ENCODE measurements around the gene PUM1. TPM values are rescaled to one million over a fixed set of nuclear protein-coding genes. Genes with fewer than 3 reads are reported as not detected.

Gene PUM1
- total and polyA plus RNA-seq, 2 donors (not counting 1 experiment from before 2014, with no cell fraction given), result 59.3 to 70.5 TPM

- Histone ChIP-seq H3K4me3 (replicated peaks in 1 of 4; ENCODE audit: control extremely low read depth in 1 of 4, insufficient read depth in 1 of 4, low read depth in 3 of 4, low read length in 4 of 4) (no peak overlapping the region), H3K79me2 (ENCODE audit: control insufficient read depth, insufficient read depth, low read length) (peaks cover 2% of the 10 kb centered on the region), H3K36me3 (ENCODE audit: control insufficient read depth, insufficient read depth, low read length) (no peaks in the 10 kb centered on the region), H3K4me1 (ENCODE audit: control insufficient read depth, extremely low read depth, insufficient read depth, low read length) (peaks cover 16% of the 10 kb centered on the region), H4K20me1 (ENCODE audit: control insufficient read depth, extremely low read depth, insufficient read depth, low read length) (no peaks in the 10 kb centered on the region), H3K4me2 (ENCODE audit: extremely low read depth, insufficient read depth, low read length) (peak overlapping the region; percentile 38), H3K9ac (ENCODE audit: insufficient read depth, low read length) (peak overlapping the region; percentile 46), H3K9me3 (ENCODE audit: control insufficient read depth, insufficient read depth, low read depth, low read length) (no peaks in the 10 kb centered on the region), H2AFZ (ENCODE audit: low read length) (no peak overlapping the region), H3K27ac (ENCODE audit: insufficient read depth, low read length) (peak overlapping the region; percentile 39), H3K27me3 (ENCODE audit: control insufficient read depth, insufficient read depth, low read length) (no peaks in the 10 kb centered on the region)
- TF ChIP-seq, protein P1, sequence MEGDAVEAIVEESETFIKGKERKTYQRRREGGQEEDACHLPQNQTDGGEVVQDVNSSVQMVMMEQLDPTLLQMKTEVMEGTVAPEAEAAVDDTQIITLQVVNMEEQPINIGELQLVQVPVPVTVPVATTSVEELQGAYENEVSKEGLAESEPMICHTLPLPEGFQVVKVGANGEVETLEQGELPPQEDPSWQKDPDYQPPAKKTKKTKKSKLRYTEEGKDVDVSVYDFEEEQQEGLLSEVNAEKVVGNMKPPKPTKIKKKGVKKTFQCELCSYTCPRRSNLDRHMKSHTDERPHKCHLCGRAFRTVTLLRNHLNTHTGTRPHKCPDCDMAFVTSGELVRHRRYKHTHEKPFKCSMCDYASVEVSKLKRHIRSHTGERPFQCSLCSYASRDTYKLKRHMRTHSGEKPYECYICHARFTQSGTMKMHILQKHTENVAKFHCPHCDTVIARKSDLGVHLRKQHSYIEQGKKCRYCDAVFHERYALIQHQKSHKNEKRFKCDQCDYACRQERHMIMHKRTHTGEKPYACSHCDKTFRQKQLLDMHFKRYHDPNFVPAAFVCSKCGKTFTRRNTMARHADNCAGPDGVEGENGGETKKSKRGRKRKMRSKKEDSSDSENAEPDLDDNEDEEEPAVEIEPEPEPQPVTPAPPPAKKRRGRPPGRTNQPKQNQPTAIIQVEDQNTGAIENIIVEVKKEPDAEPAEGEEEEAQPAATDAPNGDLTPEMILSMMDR (conservative IDR thresholded peaks at IDR 0.05 in 1 of 2, IDR thresholded peaks at IDR 0.05 in 1 of 2; ENCODE audit: low read depth in 1 of 2, low read length in 2 of 2), result no peak
- no peak for TF ChIP-seq EZH2 (IDR thresholded peaks at IDR 0.05; ENCODE audit: low read length, missing control alignments)
- DNase-seq (ENCODE audit: low read depth in 2 of 2), result no peak
Measured at GRCh38 chr1:30888975-30889374, 176.5 kb downstream of the PUM1 start.

DNA sequence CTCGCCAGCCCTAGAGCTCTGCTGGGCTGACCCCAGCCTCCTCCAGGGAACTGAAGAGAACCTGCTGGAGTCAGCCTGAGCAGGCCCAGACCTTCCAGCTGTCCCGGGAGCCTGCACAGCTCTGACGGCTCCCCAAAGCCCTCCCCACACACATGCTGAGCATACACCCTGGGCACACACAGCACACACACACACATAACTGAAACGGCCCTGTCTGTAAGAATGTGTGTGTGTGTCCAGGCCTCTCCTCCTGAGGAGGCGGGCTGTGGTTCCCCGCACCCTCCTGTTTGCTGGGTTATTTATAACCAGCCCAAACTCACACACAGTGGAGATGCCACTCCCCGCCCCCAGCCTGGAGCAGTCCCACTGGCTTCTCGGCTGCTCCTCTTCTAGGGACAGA is 177.1 kb downstream of the PUM1 start:
- Histone ChIP-seq H3K4me1 (ENCODE audit: control insufficient read depth, extremely low read depth, insufficient read depth, low read length) (peaks cover 16% of the 10 kb centered on the region), H3K27me3 (ENCODE audit: control insufficient read depth, insufficient read depth, low read length) (no peaks in the 10 kb centered on the region), H3K9me3 (ENCODE audit: control insufficient read depth, insufficient read depth, low read depth, low read length) (no peaks in the 10 kb centered on the region), H2AFZ (ENCODE audit: low read length) (no peak overlapping the region), H3K79me2 (ENCODE audit: control insufficient read depth, insufficient read depth, low read length) (peaks cover 2% of the 10 kb centered on the region), H3K4me3 (replicated peaks in 1 of 4; ENCODE audit: control extremely low read depth in 1 of 4, insufficient read depth in 1 of 4, low read depth in 3 of 4, low read length in 4 of 4) (peak overlapping the region in 1 of 4 experiments; percentile 2), H4K20me1 (ENCODE audit: control insufficient read depth, extremely low read depth, insufficient read depth, low read length) (no peaks in the 10 kb centered on the region), H3K4me2 (ENCODE audit: extremely low read depth, insufficient read depth, low read length) (peak overlapping the region; percentile 38), H3K27ac (ENCODE audit: insufficient read depth, low read length) (peak overlapping the region; percentile 39), H3K36me3 (ENCODE audit: control insufficient read depth, insufficient read depth, low read length) (no peaks in the 10 kb centered on the region), H3K9ac (ENCODE audit: insufficient read depth, low read length) (peak overlapping the region; percentile 46)
- peak; percentile 96 to 98 for DNase-seq (ENCODE audit: low read depth in 2 of 2)
- TF ChIP-seq, protein P1 (conservative IDR thresholded peaks at IDR 0.05 in 1 of 2, IDR thresholded peaks at IDR 0.05 in 1 of 2; ENCODE audit: low read depth in 1 of 2, low read length in 2 of 2), result no peak
- no peak for TF ChIP-seq EZH2 (IDR thresholded peaks at IDR 0.05; ENCODE audit: low read length, missing control alignments)

DNA sequence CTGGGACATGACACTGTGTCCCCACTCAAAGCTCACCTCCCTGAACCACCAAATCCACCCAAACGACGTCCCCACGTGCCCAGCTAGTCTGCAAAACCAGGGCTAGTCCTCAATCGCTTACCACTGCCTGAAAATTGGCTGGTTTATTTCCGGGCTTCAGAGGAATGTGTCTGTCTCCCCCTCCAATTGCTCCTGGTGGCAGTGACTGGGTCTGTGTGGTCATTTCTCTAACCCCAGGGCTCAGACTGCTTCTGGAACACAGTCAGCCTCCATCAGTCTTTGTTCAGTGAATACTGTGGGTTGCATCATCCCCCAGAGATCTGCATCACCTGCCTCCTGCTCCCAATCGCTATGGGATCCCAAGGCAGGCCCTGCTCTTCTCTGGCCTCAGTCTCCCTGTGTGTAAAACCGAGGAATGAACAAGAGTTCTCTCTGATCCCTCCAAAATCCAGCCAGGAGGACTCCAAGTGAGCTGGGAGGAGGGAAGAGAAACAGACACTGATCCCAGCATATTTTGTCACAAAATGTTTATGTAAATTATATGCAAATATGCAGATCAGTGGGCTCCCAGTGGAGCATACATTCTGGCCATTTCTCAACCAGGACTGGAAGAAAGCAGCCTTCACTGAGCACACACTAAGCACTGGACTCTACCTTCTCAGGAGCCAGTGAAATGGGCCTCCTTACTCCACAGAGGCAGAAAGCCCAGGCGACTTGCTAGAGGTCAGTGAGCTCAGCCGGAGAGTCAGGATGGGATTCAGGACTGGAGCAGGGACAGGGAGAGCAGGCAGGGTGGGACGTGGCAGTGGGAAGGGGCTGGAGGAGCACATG is 177.8 kb downstream of the PUM1 start:
- Histone ChIP-seq H3K36me3 (ENCODE audit: control insufficient read depth, insufficient read depth, low read length) (no peaks in the 10 kb centered on the region), H3K4me2 (ENCODE audit: extremely low read depth, insufficient read depth, low read length) (no peak overlapping the region), H3K4me1 (ENCODE audit: control insufficient read depth, extremely low read depth, insufficient read depth, low read length) (peaks cover 16% of the 10 kb centered on the region), H3K9ac (ENCODE audit: insufficient read depth, low read length) (no peak overlapping the region), H2AFZ (ENCODE audit: low read length) (no peak overlapping the region), H4K20me1 (ENCODE audit: control insufficient read depth, extremely low read depth, insufficient read depth, low read length) (no peaks in the 10 kb centered on the region), H3K4me3 (replicated peaks in 1 of 4; ENCODE audit: control extremely low read depth in 1 of 4, insufficient read depth in 1 of 4, low read depth in 3 of 4, low read length in 4 of 4) (peak overlapping the region in 1 of 4 experiments; percentile 2), H3K27me3 (ENCODE audit: control insufficient read depth, insufficient read depth, low read length) (no peaks in the 10 kb centered on the region), H3K27ac (ENCODE audit: insufficient read depth, low read length) (peak overlapping the region; percentile 17), H3K79me2 (ENCODE audit: control insufficient read depth, insufficient read depth, low read length) (peaks cover 2% of the 10 kb centered on the region), H3K9me3 (ENCODE audit: control insufficient read depth, insufficient read depth, low read depth, low read length) (no peaks in the 10 kb centered on the region)
- TF ChIP-seq, protein P1 (conservative IDR thresholded peaks at IDR 0.05 in 1 of 2, IDR thresholded peaks at IDR 0.05 in 1 of 2; ENCODE audit: low read depth in 1 of 2, low read length in 2 of 2), result no peak
- no peak for TF ChIP-seq EZH2 (IDR thresholded peaks at IDR 0.05; ENCODE audit: low read length, missing control alignments)
- peak; percentile 57 to 88 for DNase-seq (ENCODE audit: low read depth in 2 of 2)
